ENCODE results near the gene SNX24.

The SNX24 gene

DNA sequence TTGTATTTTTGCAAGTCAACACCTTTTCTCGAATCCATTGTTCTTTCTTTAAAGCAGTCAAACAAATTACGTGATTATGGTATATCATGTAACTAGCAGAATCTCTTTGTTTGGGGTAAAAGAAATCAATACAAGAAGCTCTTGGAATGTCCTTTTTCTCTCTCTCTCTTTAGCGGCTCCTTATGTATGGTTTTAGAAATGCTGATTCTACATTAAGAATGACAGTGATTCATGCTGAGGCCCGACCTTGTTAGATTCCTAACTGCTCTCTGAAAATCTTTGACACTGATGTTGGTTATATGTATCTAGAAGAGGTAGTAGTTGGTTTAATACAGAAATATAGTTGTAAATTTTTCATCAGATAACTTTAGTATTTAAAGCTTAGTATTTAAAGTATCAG is 76.4 kb downstream of the SNX24 start:
- no peak for DNase-seq (ENCODE audit: low read depth in 2 of 2)

DNA sequence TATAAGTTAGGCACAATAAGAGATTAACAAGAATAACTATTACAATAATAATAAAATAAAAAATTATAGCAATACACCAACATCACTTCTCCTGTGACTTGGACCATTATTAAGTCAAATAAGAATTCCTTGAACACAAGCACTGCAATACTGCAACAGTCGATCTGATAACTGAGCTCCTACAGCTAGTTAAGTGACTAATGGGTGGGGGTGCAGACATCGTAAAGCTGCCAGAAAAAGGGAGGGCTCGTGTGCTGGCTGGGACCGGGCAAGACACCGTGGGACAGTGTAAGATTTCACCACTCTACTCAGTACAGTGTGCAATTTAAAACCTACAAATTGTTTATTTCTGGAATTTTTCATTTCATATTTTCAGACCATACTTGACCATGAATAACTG is 78.8 kb downstream of the SNX24 start:
- no peak for DNase-seq (ENCODE audit: low read depth in 2 of 2)

DNA sequence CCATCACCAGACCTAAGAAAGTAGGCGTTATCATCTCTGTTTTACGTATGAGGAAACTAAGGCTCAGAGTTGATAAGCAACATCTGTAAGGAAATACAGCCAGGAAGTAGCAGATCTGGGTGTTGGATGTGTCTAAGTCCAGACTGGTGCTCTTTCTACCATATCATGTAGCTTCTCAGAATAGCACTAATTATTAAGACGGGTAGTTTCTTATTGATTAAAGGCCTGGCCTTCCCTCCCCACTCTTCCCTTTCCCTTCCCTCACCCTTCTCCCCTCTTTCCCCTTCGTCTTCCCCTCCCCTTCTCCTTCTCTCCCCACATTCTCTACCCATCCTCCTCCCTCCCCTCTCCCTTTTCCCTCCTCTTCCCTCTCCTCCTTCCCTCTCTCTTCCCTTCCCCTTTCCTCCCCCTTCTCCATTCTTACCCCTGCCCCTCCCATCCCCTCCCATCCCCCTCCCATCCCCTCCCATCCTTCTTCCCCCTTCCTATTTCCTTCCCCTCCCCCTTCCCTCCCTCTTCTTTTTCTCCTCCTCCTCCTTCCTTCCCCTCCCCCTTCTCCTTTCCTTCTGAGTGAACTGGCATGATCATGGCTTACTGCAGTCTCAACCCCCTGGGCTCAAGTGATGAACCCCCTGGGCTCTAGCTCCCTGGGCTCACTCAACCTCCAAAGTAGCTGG is 79.4 kb downstream of the SNX24 start:
- no peak for DNase-seq (ENCODE audit: low read depth in 2 of 2)

DNA sequence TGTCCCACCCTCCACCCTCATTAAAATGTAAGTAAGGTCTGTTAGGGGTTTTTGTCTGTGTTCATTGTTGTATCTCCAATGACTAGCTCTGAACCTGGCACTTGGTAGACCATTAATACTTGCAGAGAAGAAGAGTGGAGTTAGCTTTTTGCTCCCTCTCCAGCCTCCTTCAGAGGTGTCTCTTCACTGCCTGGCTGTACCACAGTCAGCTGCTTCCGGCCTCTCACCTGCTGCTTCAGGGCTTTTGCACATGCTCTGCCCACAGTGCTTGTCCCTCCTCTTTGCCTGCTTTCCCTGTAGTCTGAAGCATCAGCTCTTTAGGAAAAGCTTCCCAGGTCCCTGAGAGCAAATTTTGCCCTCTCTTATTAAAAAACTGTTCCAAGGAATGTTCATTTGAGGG is 83.6 kb downstream of the SNX24 start:
- no peak for DNase-seq (ENCODE audit: low read depth in 2 of 2)

- no peak for DNase-seq (ENCODE audit: low read depth in 2 of 2)
These were observed 84.6 kb downstream of the SNX24 start for GRCh38 chr5:122929980-122930379.

DNA sequence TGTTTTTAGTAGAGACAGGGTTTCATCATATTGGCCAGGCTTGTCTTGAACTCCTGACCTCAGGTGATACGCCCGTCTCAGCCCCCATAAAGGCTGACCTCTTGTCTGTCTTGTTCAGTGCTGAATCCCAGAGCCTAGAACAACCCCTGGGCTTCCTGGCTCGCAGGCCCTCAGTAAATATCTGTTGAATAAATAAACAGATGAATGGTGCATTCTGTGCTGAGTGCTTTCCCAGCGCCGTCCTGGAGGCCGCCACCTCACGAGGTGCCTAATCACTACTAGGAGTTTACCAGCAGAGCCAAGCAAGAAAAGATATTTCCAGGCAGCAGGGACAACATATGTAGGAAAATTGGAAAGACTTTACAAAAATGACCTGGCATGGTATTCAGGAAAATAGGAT is 88.5 kb downstream of the SNX24 start:
- no peak for DNase-seq (ENCODE audit: low read depth in 2 of 2)

- no peak for DNase-seq (ENCODE audit: low read depth in 2 of 2)
These were observed 90.7 kb downstream of the SNX24 start for GRCh38 chr5:122936088-122936487.

DNA sequence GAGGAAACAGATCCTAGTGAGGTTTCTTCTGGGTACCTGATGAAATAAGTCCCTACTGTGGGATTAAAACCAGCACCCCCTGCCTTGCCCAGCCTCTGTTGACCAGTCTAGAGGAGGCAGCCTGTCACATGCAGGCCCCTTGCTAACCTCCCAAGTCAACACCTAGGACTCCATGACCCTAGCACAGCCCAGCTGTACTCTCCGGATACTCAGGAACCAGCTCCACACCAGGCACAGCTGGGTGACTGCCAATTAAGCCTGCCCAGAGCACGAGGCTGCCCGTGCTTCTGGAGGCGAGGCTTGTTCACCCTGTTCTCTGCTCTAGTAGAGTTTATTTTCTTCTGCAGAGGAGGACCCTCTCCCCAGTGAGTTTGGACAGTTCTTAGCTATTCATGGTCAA is 92.5 kb downstream of the SNX24 start:
- DNase-seq (ENCODE audit: low read depth in 2 of 2): no peak

DNA sequence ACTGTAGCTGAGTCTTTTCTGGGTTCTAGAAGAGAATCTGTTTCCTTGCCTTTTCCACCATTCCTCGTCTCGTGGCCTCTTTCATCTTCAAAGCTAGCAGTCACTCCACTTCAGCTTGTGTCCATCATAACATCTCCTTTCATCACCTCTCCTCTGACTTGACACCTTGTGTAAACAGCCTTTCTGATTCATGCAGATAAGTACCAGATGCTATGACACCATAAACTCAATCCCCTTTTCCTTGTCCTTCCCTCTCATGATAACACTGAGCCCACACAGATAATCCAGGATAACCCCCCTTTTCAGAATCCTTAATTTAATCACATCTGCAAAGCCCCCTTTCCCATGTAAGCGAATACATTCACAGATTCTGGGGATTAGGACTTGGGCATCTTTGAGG is 95.5 kb downstream of the SNX24 start:
- DNase-seq (ENCODE audit: low read depth in 2 of 2): no peak

GRCh38 chr5:122941737-122942136 is 96.3 kb downstream of the SNX24 start:
- DNase-seq (ENCODE audit: low read depth in 2 of 2): no peak

GRCh38 chr5:122942164-122942914 is 96.9 kb downstream of the SNX24 start:
- DNase-seq (ENCODE audit: low read depth in 2 of 2): no peak

- no peak for DNase-seq (ENCODE audit: low read depth in 2 of 2)
These were observed 97.8 kb downstream of the SNX24 start for GRCh38 chr5:122943050-122943698.

DNA sequence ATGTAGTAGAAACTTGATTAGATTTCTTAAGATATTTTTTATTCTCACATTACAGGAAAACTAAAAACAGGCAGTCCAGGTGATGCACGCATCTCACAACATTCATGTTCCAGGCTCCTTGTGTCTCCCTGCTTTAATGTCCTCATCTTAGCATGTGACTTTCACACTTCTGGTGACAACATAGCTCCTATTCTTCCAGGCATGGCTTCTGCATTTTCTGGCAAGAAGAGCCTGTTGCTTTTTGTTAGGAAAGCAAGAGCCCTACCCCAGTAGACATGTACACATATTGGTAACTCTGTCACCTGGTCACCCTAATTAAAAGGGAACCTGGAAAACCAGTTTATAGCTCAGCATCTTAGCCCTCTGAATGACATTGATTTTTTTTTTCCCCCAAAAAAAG is 98.6 kb downstream of the SNX24 start:
- no peak for DNase-seq (ENCODE audit: low read depth in 2 of 2)

GRCh38 chr5:122947372-122947771 is 102.0 kb downstream of the SNX24 start:
- DNase-seq (ENCODE audit: low read depth in 2 of 2): no peak

- DNase-seq (ENCODE audit: low read depth in 2 of 2): no peak
These were observed 102.4 kb downstream of the SNX24 start for GRCh38 chr5:122947772-122948171.

DNA sequence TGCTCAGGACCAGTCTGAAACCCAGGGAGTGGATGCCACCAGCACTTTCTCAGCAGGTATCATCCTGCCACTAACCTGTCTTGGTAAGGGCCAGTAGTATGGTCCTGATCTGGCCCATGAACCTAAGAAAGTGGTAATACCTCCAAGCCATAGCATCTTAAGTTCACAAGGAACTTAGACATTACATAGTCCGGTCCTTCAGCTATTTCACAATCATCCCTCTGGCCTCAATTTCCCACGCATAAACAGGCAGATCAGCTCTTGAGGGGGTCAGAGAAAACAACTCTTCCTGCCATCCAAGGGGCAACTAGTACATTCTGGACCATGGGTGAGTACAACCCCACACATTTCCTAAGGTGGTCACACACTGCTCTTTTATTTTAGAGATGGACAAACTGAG is 102.9 kb downstream of the SNX24 start:
- DNase-seq (ENCODE audit: low read depth in 2 of 2): no peak

- DNase-seq (ENCODE audit: low read depth in 2 of 2): no peak
These were observed 106.2 kb downstream of the SNX24 start for GRCh38 chr5:122951658-122952057.

DNA sequence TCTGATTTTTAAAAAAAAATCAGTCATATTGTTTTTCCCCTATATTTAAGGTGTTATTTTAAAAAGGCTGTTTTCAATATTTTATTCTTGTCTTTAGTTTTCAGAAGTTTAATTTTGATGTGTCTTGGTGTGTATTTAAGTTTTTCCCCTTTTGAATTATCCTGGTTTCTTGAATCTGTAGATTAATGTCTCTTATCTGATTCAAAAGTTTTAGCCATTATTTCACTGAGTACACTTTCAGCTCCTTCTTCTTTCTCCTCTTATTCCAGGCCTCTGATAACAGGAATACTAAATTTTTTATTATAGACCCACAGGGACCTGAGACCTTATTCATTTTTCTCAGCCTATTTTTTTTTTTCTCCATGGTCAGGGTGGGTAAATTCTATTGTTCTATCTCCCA is 109.3 kb downstream of the SNX24 start:
- no peak for DNase-seq (ENCODE audit: low read depth in 2 of 2)

DNA sequence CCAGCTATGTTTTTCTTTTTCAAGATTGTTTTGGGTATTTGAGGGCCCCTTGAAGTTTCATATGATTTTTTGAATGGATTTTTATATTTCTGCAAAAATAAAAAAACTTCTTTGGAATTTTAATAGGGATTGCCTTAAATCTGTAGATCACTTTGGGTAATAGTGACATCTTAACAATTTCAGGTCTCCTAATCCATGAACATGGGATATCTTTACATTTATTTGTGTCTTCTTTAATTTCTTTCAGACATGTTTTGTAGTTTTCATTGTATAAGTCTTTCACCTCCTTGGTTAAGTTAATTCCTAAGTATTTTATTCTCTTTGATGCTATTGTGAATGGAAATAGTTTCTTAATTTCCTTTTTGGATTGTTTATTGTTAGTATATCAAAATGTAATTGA is 112.0 kb downstream of the SNX24 start:
- no peak for DNase-seq (ENCODE audit: low read depth in 2 of 2)

DNA sequence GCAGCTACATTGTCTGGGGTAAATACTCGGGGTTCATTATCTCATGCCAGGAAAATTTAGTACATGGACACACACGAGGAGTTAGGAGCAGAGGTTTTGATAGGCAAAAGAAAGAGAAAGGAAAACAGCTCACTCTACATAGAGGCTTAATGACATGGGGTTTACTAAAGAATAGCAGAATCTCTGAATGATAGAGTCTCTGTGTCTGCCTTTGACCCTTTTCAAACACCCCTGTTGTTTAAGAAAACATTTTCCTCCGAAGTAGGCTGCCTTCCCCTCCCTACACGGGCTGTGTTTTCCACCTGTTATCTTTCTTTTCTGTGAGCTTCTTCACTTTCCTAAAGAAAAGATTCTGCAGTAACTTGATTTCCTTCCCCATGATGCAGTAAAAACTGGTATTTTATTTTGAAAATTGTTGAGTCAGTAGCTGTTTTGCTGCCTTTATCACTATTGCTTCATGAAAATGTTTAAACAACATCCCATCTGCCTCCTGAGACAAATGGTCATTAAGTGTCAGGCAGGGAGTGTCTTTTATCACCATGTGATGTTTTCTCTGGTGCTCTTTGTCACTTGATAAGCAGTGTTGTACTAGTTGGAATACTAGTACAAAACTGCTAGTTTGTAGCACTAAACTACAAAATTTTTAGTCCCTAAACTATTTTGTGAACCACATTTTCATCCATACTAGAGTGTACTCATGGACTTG is 114.5 kb downstream of the SNX24 start:
- DNase-seq (ENCODE audit: low read depth in 2 of 2): no peak

DNA sequence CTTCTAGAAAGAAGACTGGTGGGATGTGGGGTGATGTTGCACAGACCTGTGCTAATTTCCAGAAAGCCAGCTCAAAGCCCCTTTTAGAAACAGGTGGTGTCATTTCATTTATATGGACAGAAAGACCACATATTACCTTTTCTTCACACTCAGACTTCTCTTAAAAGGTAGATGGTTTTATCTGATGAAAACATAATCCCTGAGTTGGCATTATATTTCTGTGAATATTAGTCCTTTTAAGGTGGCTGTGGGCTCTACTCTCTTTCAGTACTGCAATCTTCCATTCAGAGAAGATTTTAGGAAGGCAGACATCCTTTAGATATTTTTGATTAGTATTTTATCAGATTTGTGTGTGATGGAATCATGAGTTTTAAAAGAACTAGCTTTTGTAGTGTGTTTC is 117.9 kb downstream of the SNX24 start:
- no peak for DNase-seq (ENCODE audit: low read depth in 2 of 2)

DNA sequence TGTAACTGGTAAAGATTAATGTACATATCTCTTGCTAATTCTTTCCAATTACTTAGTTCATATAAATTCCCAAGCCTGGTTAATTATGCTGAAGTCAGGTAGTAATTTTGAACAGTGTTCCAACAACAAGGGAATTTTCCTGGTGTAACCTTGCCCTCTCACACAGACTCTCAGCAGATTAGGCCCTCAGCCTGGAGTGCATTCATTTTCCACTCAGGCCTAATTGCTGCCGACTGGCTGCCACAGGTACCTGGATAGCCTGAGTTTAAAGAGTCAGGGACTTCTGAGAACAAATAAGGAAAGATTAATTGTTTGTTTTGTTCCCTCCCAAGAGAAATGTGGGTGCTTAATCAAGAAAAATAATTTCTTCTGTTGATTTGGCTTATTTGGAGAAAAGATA is 119.7 kb downstream of the SNX24 start:
- no peak for DNase-seq (ENCODE audit: low read depth in 2 of 2)

DNA sequence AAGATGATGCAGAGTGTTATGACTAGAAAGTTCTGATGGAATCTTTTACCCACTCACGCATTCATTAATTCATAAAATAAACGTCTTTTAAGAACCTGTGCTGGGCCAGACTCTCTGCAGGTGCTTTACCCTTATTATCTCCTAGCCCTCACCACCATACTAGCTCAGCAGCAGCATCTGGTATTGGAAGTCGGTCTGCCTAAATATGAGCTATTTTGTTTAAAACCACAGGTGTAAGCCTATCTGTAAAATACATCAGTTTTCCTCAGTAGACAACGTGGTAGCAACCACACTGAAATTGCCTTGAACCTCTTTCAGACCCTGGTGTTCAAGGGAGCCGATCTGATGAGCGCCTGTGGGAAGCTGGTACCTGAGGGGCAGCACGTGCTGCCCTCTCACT is 121.7 kb downstream of the SNX24 start:
- no peak for DNase-seq (ENCODE audit: low read depth in 2 of 2)
